Measurements from ENCODE around the gene NR5A1. TPM values are rescaled to one million over a fixed set of nuclear protein-coding genes. Genes with fewer than 3 reads are reported as not detected.

NR5A1 gene
- polyA plus RNA-seq, 3 donors: not detected

GRCh38 chr9:124527781-124528180 lies 20.6 kb upstream of the NR5A1 start:
- Mint-ChIP-seq H3K27ac (no peak overlapping the region), H3K4me1 (no peaks in the 10 kb centered on the region), H3K27me3 (ENCODE audit: low read depth in 3 of 3) (no peaks in the 10 kb centered on the region), H3K36me3 (peaks cover 5 to 27% of the 10 kb centered on the region in 2 donors), H3K9me3 (no peaks in the 10 kb centered on the region), H3K4me3 (no peak overlapping the region)
- DNase-seq: no peak
- no peak overlapping the region for H3K4me2 ChIP-seq (replicated peaks; ENCODE audit: extremely low read depth, low read length, poor library complexity, severe bottlenecking)
- H3K79me2 ChIP-seq (ENCODE audit: insufficient read depth, low read length): no peaks in the 10 kb centered on the region
- TF ChIP-seq, protein P1, sequence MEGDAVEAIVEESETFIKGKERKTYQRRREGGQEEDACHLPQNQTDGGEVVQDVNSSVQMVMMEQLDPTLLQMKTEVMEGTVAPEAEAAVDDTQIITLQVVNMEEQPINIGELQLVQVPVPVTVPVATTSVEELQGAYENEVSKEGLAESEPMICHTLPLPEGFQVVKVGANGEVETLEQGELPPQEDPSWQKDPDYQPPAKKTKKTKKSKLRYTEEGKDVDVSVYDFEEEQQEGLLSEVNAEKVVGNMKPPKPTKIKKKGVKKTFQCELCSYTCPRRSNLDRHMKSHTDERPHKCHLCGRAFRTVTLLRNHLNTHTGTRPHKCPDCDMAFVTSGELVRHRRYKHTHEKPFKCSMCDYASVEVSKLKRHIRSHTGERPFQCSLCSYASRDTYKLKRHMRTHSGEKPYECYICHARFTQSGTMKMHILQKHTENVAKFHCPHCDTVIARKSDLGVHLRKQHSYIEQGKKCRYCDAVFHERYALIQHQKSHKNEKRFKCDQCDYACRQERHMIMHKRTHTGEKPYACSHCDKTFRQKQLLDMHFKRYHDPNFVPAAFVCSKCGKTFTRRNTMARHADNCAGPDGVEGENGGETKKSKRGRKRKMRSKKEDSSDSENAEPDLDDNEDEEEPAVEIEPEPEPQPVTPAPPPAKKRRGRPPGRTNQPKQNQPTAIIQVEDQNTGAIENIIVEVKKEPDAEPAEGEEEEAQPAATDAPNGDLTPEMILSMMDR (IDR thresholded peaks at IDR 0.05): no peak
- no peaks in the 10 kb centered on the region for H3K9me3 ChIP-seq (replicated peaks in 1 of 2; ENCODE audit: control insufficient read depth in 1 of 2, insufficient read depth in 1 of 2, low read length in 2 of 2)
- no peaks in the 10 kb centered on the region for H3K4me1 ChIP-seq (ENCODE audit: control insufficient read depth in 1 of 2, insufficient read depth in 2 of 2, low read length in 2 of 2)
- H3K9ac ChIP-seq (ENCODE audit: insufficient read depth, low read length, poor library complexity, severe bottlenecking): no peak overlapping the region
- intact Hi-C loops (cut with micrococcal nuclease): no loop called here
- no peaks in the 10 kb centered on the region for H4K20me1 ChIP-seq (ENCODE audit: insufficient read depth, low read length)
- no peak overlapping the region for H2AFZ ChIP-seq (ENCODE audit: insufficient read depth, low read depth, low read length, poor library complexity, severe bottlenecking)
- H3K27me3 ChIP-seq (ENCODE audit: control insufficient read depth in 2 of 2, insufficient read depth in 2 of 2, low read length in 2 of 2): no peaks in the 10 kb centered on the region
- 94% methylated on average over 2 of the region's 3 CpGs for WGBS (ENCODE audit: insufficient coverage)
- peaks cover 0 to 11% of the 10 kb centered on the region in 2 donors for H3K36me3 ChIP-seq (replicated peaks in 1 of 2; ENCODE audit: control insufficient read depth in 1 of 2, insufficient read depth in 2 of 2, low read length in 2 of 2)
- H3K27ac ChIP-seq (ENCODE audit: low read depth in 1 of 2, low read length in 2 of 2): no peak overlapping the region
- H3K4me3 ChIP-seq (replicated peaks in 1 of 3; ENCODE audit: low read depth in 2 of 3, low read length in 3 of 3): no peak overlapping the region

DNA sequence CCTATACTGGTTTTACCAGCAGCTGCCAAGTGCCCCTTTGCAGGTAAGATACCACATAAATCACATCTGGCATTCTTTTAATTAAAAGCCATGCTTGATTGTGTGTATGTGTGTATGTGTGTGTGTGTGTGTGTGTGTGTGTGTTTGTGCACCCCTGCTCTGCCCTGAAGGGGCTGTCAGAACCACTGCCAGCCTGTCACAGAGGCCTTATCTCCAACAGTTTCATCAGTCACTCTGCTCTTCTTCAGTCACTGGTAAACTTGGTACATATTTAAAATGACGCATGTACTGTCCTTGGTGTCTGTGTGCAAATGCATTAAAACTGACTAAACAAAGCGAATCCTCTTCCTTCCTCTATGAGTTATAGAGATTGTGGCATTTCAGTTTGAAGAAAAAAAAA lies 19.0 kb upstream of the NR5A1 start:
- peaks cover 0 to 2% (median 0%) of the 10 kb centered on the region in 3 donors for H3K27me3 Mint-ChIP-seq (ENCODE audit: low read depth in 3 of 3)
- intact Hi-C loops (cut with micrococcal nuclease): no loop called here
- Histone ChIP-seq H3K4me2 (replicated peaks; ENCODE audit: extremely low read depth, low read length, poor library complexity, severe bottlenecking) (no peak overlapping the region), H3K27ac (ENCODE audit: low read depth in 1 of 2, low read length in 2 of 2) (no peak overlapping the region), H3K9me3 (replicated peaks in 1 of 2; ENCODE audit: control insufficient read depth in 1 of 2, insufficient read depth in 1 of 2, low read length in 2 of 2) (no peaks in the 10 kb centered on the region), H3K4me1 (ENCODE audit: control insufficient read depth in 1 of 2, insufficient read depth in 2 of 2, low read length in 2 of 2) (no peaks in the 10 kb centered on the region), H3K36me3 (replicated peaks in 1 of 2; ENCODE audit: control insufficient read depth in 1 of 2, insufficient read depth in 2 of 2, low read length in 2 of 2) (peaks cover 0 to 13% of the 10 kb centered on the region in 2 donors), H4K20me1 (ENCODE audit: insufficient read depth, low read length) (no peaks in the 10 kb centered on the region), H2AFZ (ENCODE audit: insufficient read depth, low read depth, low read length, poor library complexity, severe bottlenecking) (no peak overlapping the region), H3K4me3 (replicated peaks in 1 of 3; ENCODE audit: low read depth in 2 of 3, low read length in 3 of 3) (no peak overlapping the region), H3K27me3 (ENCODE audit: control insufficient read depth in 2 of 2, insufficient read depth in 2 of 2, low read length in 2 of 2) (no peaks in the 10 kb centered on the region), H3K9ac (ENCODE audit: insufficient read depth, low read length, poor library complexity, severe bottlenecking) (no peak overlapping the region), H3K79me2 (ENCODE audit: insufficient read depth, low read length) (no peaks in the 10 kb centered on the region)
- TF ChIP-seq, protein P1 (IDR thresholded peaks at IDR 0.05): no peak
- H3K4me1 Mint-ChIP-seq: no peaks in the 10 kb centered on the region
- H3K4me3 Mint-ChIP-seq: no peak overlapping the region
- H3K9me3 Mint-ChIP-seq: no peaks in the 10 kb centered on the region
- WGBS (ENCODE audit: insufficient coverage): 100% methylated on average over 1 of the region's 2 CpGs
- no peak for DNase-seq
- H3K27ac Mint-ChIP-seq: no peak overlapping the region
- peaks cover 8 to 23% of the 10 kb centered on the region in 2 donors for H3K36me3 Mint-ChIP-seq
